H1 (cell line): ENCODE results near the gene ATP6AP1. TPM values are rescaled to one million over a fixed set of nuclear protein-coding genes. Genes with fewer than 3 reads are reported as not detected.

Experiments used
- CTCF ChIA-PET: fragments of 300-600 bp; sonication (Branson Sonifier 250); formaldehyde crosslinking; loops from one replicate; lab custom pipeline; 2021; ENCODE audit not compliant: partially characterized antibody; lab: Charles Lee
- POLR2A ChIA-PET: fragments of 300-600 bp; sonication (Branson Sonifier 250); formaldehyde crosslinking; loops from one replicate; lab custom pipeline; 2021; ENCODE audit warnings: inconsistent platforms; ENCODE audit not compliant: partially characterized antibody; lab: Charles Lee
- DNase-seq, 2 experiments: peaks; one replicate each; pipeline versions ENCODE4 v3.0.0 to v3.0.0-alpha.2; 2010 to 2022; ENCODE audit warnings: low spot score in 2 of 2, low read depth in 1 of 2, mixed read lengths in 1 of 2
- FAIRE-seq: peaks from 2 replicates; lab custom pipeline; 2011; peaks lifted over from hg19 to GRCh38; lab: Jason Lieb, UNC
- H2AFZ ChIP-seq: 2 replicates; pipeline ENCODE4 v1.8.1; 2012; ENCODE audit warnings: low read length, inconsistent platforms
- H2AK5ac ChIP-seq: 2 replicates; pipeline ENCODE4 v1.6.1; 2013; ENCODE audit warnings: low read depth, low read length
- H2BK120ac ChIP-seq: replicated peaks from 2 replicates; pipeline ENCODE3; 2013; ENCODE audit warnings: low read depth, low read length, inconsistent platforms
- H2BK12ac ChIP-seq: 2 replicates; pipeline ENCODE4 v1.6.1; 2013; ENCODE audit warnings: low read depth, low read length
- H2BK15ac ChIP-seq: 2 replicates; pipeline ENCODE4 v1.6.1; 2013; ENCODE audit warnings: low read length
- H2BK20ac ChIP-seq: 2 replicates; pipeline ENCODE4 v1.6.1; 2013; ENCODE audit warnings: low read length
- H2BK5ac ChIP-seq: 2 replicates; pipeline ENCODE4 v1.6.1; 2013; ENCODE audit warnings: low read depth, low read length
- H3K14ac ChIP-seq: 2 replicates; pipeline ENCODE4 v1.6.1; 2013; ENCODE audit warnings: inconsistent platforms; ENCODE audit not compliant: insufficient read length
- H3K18ac ChIP-seq: 2 replicates; pipeline ENCODE4 v1.6.1; 2013; ENCODE audit warnings: low read length; ENCODE audit errors: extremely low read depth
- H3K23ac ChIP-seq: 2 replicates; pipeline ENCODE4 v1.6.1; 2013; ENCODE audit warnings: inconsistent platforms; ENCODE audit not compliant: insufficient read length
- H3K23me2 ChIP-seq: 2 replicates; pipeline ENCODE4 v1.6.1; 2013; ENCODE audit warnings: low read depth, low read length
- H3K27ac ChIP-seq: 2 replicates; pipeline ENCODE4 v1.6.1; 2011; ENCODE audit warnings: low read depth, low read length, inconsistent platforms
- H3K27me3 ChIP-seq, 4 experiments: replicated peaks in 1 of 4; 1 replicate in 1 of 4; 2 replicates in 3 of 4; pipeline versions ENCODE4 v1.6.1 to v1.8.1; 2011 to 2013; ENCODE audit warnings: low read length in 3 of 4, mild to moderate bottlenecking in 3 of 4, inconsistent platforms in 2 of 4, mixed read lengths in 2 of 4, moderate library complexity in 1 of 4; ENCODE audit not compliant: control insufficient read depth in 3 of 4, insufficient read depth in 3 of 4; ENCODE audit errors: extremely low read depth in 1 of 4
- H3K36me3 ChIP-seq, 4 experiments: 2 replicates each; pipeline versions ENCODE4 v1.6.1 to v1.8.1; 2011 to 2013; ENCODE audit warnings: mild to moderate bottlenecking in 4 of 4, low read length in 3 of 4, moderate library complexity in 2 of 4, control low read depth in 1 of 4, inconsistent platforms in 1 of 4; ENCODE audit not compliant: insufficient read depth in 4 of 4, control insufficient read depth in 2 of 4
- H3K4ac ChIP-seq: replicated peaks from 2 replicates; pipeline ENCODE3; 2013; ENCODE audit warnings: low read length, low read depth, mixed read lengths, inconsistent platforms; ENCODE audit not compliant: insufficient read length
- H3K4me1 ChIP-seq, 4 experiments: replicated peaks in 1 of 4; 1 replicate in 1 of 4; 2 replicates in 3 of 4; pipeline versions ENCODE4 v1.6.1 to v1.8.1; 2011 to 2013; ENCODE audit warnings: low read length in 3 of 4, inconsistent platforms in 2 of 4, mixed read lengths in 1 of 4; ENCODE audit not compliant: insufficient read depth in 4 of 4, control insufficient read depth in 3 of 4
- H3K4me2 ChIP-seq, 2 experiments: 2 replicates each; pipeline versions ENCODE4 v1.6.1 to v1.8.1; 2011 to 2013; ENCODE audit warnings: low read depth in 2 of 2, low read length in 2 of 2, control low read depth in 1 of 2, inconsistent platforms in 1 of 2, mild to moderate bottlenecking in 1 of 2; ENCODE audit not compliant: insufficient read depth in 1 of 2
- H3K4me3 ChIP-seq, 4 experiments: fragments of 200-600, 300-600 bp in 1 of 4; sonication (generic), shearing (Covaris generic), sonication (Bioruptor Twin) in 1 of 4; 2 replicates each; pipeline versions ENCODE4 v1.5.1 to v1.8.1; 2011 to 2016; ENCODE audit warnings: low read length in 4 of 4, low read depth in 3 of 4, control low read depth in 2 of 4, inconsistent platforms in 2 of 4, mild to moderate bottlenecking in 2 of 4, mixed read lengths in 1 of 4, moderate library complexity in 1 of 4; ENCODE audit not compliant: insufficient read depth in 2 of 4; ENCODE audit errors: extremely low read depth in 1 of 4
- H3K56ac ChIP-seq: replicated peaks from 2 replicates; pipeline ENCODE3; 2013; ENCODE audit warnings: low read depth, mild to moderate bottlenecking, mixed read lengths, low read length, inconsistent platforms; ENCODE audit not compliant: insufficient read length
- H3K79me1 ChIP-seq: 2 replicates; pipeline ENCODE4 v1.6.1; 2013; ENCODE audit warnings: low read depth, low read length, control low read depth
- H3K79me2 ChIP-seq, 2 experiments: 2 replicates each; pipeline versions ENCODE4 v1.6.1 to v1.8.1; 2012 to 2013; ENCODE audit warnings: low read length in 2 of 2, mild to moderate bottlenecking in 2 of 2, inconsistent platforms in 1 of 2; ENCODE audit not compliant: insufficient read depth in 2 of 2, control insufficient read depth in 1 of 2
- H3K9ac ChIP-seq, 4 experiments: replicated peaks in 1 of 4; 1 replicate in 1 of 4; 2 replicates in 3 of 4; pipeline versions ENCODE4 v1.6.1 to v1.8.1; 2011 to 2013; ENCODE audit warnings: low read depth in 3 of 4, low read length in 3 of 4, control low read depth in 2 of 4, mild to moderate bottlenecking in 2 of 4, moderate library complexity in 2 of 4, inconsistent platforms in 1 of 4; ENCODE audit errors: extremely low read depth in 1 of 4
- H3K9me3 ChIP-seq, 2 experiments: 2 replicates each; pipeline versions ENCODE4 v1.6.1 to v1.8.1; 2012 to 2013; ENCODE audit warnings: mild to moderate bottlenecking in 2 of 2, moderate library complexity in 2 of 2, control low read depth in 1 of 2, inconsistent platforms in 1 of 2, low read depth in 1 of 2, low read length in 1 of 2, mixed read lengths in 1 of 2; ENCODE audit not compliant: insufficient read depth in 2 of 2
- H4K20me1 ChIP-seq, 2 experiments: replicated peaks in 1 of 2; 2 replicates each; pipeline versions ENCODE3 to v1.8.1; 2011 to 2013; ENCODE audit warnings: inconsistent platforms in 2 of 2, low read length in 2 of 2, mild to moderate bottlenecking in 1 of 2; ENCODE audit not compliant: insufficient read depth in 2 of 2, control insufficient read depth in 1 of 2
- H4K5ac ChIP-seq: 2 replicates; pipeline ENCODE4 v1.6.1; 2013; ENCODE audit warnings: low read length, low read depth, mixed read lengths, inconsistent platforms; ENCODE audit not compliant: insufficient read length
- H4K8ac ChIP-seq: 2 replicates; pipeline ENCODE4 v1.8.0; 2013; ENCODE audit warnings: mild to moderate bottlenecking, moderate library complexity, low read length, inconsistent platforms; ENCODE audit not compliant: insufficient read depth; ENCODE audit errors: extremely low read depth
- H4K91ac ChIP-seq: replicated peaks from 2 replicates; pipeline ENCODE3; 2013; ENCODE audit warnings: low read length, mixed read lengths, inconsistent platforms; ENCODE audit not compliant: insufficient read length
- ASH2L ChIP-seq: fragments of 200-600, 300-600 bp; sonication (generic); IDR thresholded peaks from one replicate; pipeline ENCODE4 v1.7.1; 2017; ENCODE audit warnings: low read length
- CHD1 ChIP-seq: IDR thresholded peaks from 2 replicates; pipeline ENCODE4 v1.6.1; 2012; ENCODE audit warnings: low read depth, low read length, improper control_type of control experiment
- CREB1 ChIP-seq: IDR thresholded peaks from 2 replicates; pipeline ENCODE4 v1.6.1; 2012; ENCODE audit warnings: inconsistent platforms
- GABPA ChIP-seq: IDR thresholded peaks from 2 replicates; pipeline ENCODE4 v1.6.1; 2011; ENCODE audit warnings: mild to moderate bottlenecking, low read length, moderate library complexity, borderline replicate concordance; ENCODE audit not compliant: insufficient read depth
- RBBP5 ChIP-seq: IDR thresholded peaks from 2 replicates; pipeline ENCODE4 v1.7.1; 2012; ENCODE audit warnings: low read depth, mild to moderate bottlenecking, inconsistent platforms, low read length, moderate library complexity, borderline replicate concordance
- TEAD4 ChIP-seq: IDR thresholded peaks from 2 replicates; pipeline ENCODE4 v1.6.1; 2012; ENCODE audit warnings: low read depth, low read length, inconsistent platforms, mixed read lengths
- YY1 ChIP-seq: IDR thresholded peaks from 2 replicates; pipeline ENCODE4 v1.6.1; 2011; ENCODE audit warnings: low read depth, mild to moderate bottlenecking, low read length
- WGBS, 2 experiments: shearing (Covaris generic) in 1 of 2; methylation state at CpG; one replicate each; pipeline versions ENCODE4 v1.1.6 to v1.1.7; 2013 to 2015; ENCODE audit warnings: low lambda C conversion rate in 2 of 2, mixed read lengths in 2 of 2, inconsistent platforms in 1 of 2, low coverage in 1 of 2, missing lambda C conversion rate in 1 of 2; ENCODE audit not compliant: insufficient replicate concordance in 2 of 2, insufficient coverage in 1 of 2, insufficient read length in 1 of 2; ENCODE audit errors: extremely low coverage in 1 of 2, missing lambda C conversion rate in 1 of 2; 5-methylcytosine and 5-hydroxymethylcytosine counted together
- polyA plus RNA-seq, 7 experiments: library from polyadenylated mRNA; depleted of rRNA in 3 of 7; stranded (reverse) in 5 of 7; unstranded in 2 of 7; fragments of >200 nt in 5 of 7; fragments of 200-250 nt in 2 of 7; gene quantifications; 1 replicate in 5 of 7; 2 replicates in 1 of 7; 4 replicates in 1 of 7; pipeline versions ENCODE4 v1.2.1 to v1.2.3, GENCODE V29; 2011 to 2013; ENCODE audit warnings: missing spikeins in 2 of 7, mixed read lengths in 2 of 7
- total RNA-seq: library from RNA; stranded (reverse); fragmentation: NEBNext Ultra II Directional; extraction: Animal tissue kit (Norgen Biotek cat#: 25700); gene quantifications from 2 replicates; pipeline ENCODE4 v1.2.1, GENCODE V29; 2021
- TF ChIP-seq, protein P1 (sequence below): IDR thresholded peaks from 2 replicates; pipeline ENCODE4 v1.6.1; 2011; ENCODE audit warnings: low read depth, mild to moderate bottlenecking, low read length; ENCODE audit not compliant: insufficient read depth

ATP6AP1 gene
- total and polyA plus RNA-seq, 2 of the 8 experiments (the other 6 are each of a cell fraction or from before 2014, with no cell fraction given): 44.6 to 80.8 TPM

DNA sequence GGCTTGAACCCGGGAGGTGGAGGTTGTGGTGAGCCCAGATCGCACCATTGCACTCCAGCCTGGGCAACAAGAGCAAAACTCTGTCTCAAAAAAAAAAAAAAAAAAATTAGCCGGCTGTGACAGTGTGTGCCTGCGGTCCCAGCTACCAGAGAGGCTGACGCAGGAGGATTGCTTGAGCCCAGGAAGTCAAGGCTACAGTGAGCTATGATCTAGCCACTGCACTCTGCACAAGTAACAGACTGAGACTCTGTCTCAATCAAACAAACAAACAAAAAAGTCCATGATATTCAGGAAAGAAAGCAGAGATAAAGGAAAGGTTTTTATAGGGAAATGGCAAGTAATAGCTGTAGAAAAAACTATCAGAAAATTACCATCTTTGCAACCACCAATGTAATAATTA, 52.7 kb downstream of the ATP6AP1 start:
- H4K8ac ChIP-seq: no peak overlapping the region
- H3K4me3 ChIP-seq: no peak overlapping the region
- H2BK120ac ChIP-seq: no peak overlapping the region
- H3K4me1 ChIP-seq: peaks cover 0 to 6% (median 2%) of the 10 kb centered on the region in 4 experiments; a peak in 4 of 7 replicates
- peaks cover 0 to 13% (median 0%) of the 10 kb centered on the region in 4 experiments; a peak in 2 of 8 replicates for H3K36me3 ChIP-seq
- H4K20me1 ChIP-seq: peaks cover 0 to 2% of the 10 kb centered on the region in 2 experiments
- H3K18ac ChIP-seq: no peak overlapping the region
- WGBS, 2 experiments: 100% methylated on average over 2 of the region's 5 CpGs; no CpG with 5 or more reads in 1 of the 2 experiments
- H3K79me2 ChIP-seq: no peaks in the 10 kb centered on the region
- H3K56ac ChIP-seq: no peak overlapping the region
- no peak overlapping the region for H2AK5ac ChIP-seq
- no peak overlapping the region for H2BK5ac ChIP-seq
- no peak overlapping the region for H3K9ac ChIP-seq
- no peak overlapping the region for H2BK12ac ChIP-seq
- H3K27me3 ChIP-seq: no peaks in the 10 kb centered on the region
- no peak overlapping the region for H3K14ac ChIP-seq
- no peak overlapping the region for H3K23ac ChIP-seq
- H2BK20ac ChIP-seq: no peak overlapping the region
- H4K91ac ChIP-seq: no peak overlapping the region
- DNase-seq (no peak), FAIRE-seq (no peak)
- no peak overlapping the region for H3K4ac ChIP-seq
- ChIA-PET CTCF (interaction anchor here (0.8 kb wide), 1 partner anchor 108 kb away, joined by 3 read pairs; no protein-coding TSS in a partner anchor), POLR2A (interaction anchor here (1.2 kb wide), 1 partner anchor 9 kb away, joined by 7 read pairs; the partner anchor contains the start of gene SLC10A3)
- H4K5ac ChIP-seq: no peak overlapping the region
- no peak overlapping the region for H2BK15ac ChIP-seq
- no peak overlapping the region for H3K27ac ChIP-seq
- no peak overlapping the region for H3K4me2 ChIP-seq
- 0 out of 2 replicates have a peak, but pooled peaks cover 3% of the 10 kb centered on the region for H3K23me2 ChIP-seq
- no peak overlapping the region for H2AFZ ChIP-seq
- no peaks in the 10 kb centered on the region for H3K79me1 ChIP-seq
- no peaks in the 10 kb centered on the region for H3K9me3 ChIP-seq
- TF ChIP-seq TEAD4: no peak
- TF ChIP-seq CREB1: no peak
- TF ChIP-seq ASH2L: no peak
- TF ChIP-seq YY1: no peak
- no peak for TF ChIP-seq GABPA
- no peak for TF ChIP-seq RBBP5
- TF ChIP-seq, protein P1, sequence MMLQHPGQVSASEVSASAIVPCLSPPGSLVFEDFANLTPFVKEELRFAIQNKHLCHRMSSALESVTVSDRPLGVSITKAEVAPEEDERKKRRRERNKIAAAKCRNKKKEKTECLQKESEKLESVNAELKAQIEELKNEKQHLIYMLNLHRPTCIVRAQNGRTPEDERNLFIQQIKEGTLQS: no peak
- no peak for TF ChIP-seq CHD1
